Inflammatory macrophage treated with lipopolysaccharide for 1 hour (primary cell): ENCODE measurements around the gene TEX2.
"Not testable (repeated sequence)": the region's sequence is repeated elsewhere in the genome, so short reads cannot be mapped to it uniquely, and the experiment has no call there.

Source experiments
- DNase-seq, 2 donors: peaks; one replicate each; pipeline ENCODE4 v3.0.0-alpha.2; 2020 to 2022

TEX2 gene

DNA sequence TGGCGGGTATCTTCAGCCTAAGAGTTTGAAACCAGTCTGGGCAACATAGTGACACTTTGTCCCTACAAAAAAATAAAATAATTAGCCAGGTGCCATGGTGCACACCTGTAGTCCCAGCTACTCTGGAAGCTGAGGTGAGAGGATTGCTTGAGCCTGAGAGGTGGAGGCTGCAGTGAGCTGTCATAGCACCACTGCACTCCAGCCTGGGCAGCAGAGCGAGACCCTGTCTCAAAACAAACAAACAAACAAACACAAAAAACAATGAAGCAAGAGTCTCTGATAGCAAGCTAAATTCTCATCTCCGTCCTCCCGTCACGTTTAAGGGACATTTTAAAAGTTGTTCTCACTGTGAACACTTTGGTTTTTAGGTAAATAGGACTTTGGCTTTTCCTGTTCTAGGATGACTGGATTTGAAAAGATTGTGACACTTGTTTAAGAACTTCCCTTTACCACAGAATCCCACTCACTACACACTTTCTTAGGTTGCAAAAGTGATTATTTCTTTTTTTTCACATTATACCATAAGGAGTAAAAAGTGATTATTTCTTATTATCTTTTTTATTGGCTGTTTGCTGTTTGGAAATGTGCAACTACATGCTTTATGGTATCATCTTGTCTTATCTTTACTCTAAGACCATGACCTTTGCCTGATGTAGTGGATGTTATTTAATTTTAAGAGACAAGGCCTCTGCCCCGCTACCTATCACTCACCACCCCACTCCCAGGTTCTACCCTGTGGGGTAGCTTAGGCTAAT lies 128.7 kb downstream of the TEX2 start:
- DNase-seq, result no peak

DNA sequence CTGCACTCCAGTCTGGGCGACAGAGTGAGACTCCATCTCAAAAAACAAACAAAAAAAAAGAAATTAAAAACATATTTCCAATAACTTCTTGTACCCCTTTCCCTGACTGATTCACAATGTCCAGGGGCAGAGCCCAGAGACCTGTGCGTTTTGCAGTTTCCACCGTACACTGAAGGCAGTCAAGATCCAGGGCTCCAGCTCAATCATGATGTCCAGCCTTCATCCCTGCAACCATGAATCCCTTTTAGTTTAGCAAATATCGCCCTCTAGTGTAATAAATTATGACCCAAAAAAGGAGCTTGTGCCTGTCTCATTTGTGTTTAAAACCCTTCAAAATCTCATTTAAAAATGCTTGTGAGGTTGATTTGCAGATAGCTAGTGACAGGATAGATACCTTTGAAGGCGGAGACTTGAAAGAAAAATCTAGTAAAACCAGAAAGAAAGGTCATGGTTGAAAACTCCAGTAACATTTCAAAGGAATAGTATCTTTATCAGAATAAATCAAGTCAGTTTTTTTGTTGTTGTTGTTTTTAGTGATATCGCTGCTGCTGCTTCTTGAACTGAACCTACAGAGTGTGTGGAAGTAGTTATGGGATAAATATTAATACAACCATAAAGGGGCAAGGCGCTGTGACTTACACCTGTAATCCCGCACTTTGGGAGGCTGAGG lies 129.4 kb downstream of the TEX2 start:
- DNase-seq, result peak; percentile 56 to 91

DNA sequence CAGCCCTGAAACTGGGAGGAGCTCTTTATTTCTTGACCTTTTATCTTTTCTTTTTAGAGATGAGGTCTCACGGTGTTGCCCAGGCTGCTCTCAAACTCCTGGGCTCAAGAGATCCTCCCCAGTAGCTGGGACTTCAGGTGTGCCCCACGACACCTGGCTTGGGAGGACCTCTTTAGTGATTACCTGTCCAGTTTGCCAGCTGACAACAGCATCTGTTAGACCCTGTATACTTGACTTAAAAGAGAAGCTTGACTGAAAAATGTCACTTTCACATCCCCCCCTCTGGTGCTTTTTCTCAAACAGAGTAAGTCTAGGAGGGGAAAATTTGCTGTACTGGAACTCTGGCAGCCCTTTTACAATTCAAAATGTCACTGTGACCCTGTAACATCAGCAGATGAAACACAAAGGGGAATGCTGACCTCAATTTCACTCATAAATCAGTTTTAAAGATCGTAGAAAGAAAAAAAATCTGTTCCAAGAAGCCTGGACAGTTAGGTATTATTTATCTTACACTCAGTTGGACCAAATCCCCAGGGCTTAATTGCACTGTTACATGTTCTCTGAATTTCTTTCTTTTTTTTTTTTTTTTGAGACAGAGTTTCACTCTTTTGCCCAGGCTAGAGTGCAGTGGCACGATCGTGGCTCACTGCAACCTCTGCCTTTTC lies 131.3 kb downstream of the TEX2 start:
- DNase-seq, result no peak

DNA sequence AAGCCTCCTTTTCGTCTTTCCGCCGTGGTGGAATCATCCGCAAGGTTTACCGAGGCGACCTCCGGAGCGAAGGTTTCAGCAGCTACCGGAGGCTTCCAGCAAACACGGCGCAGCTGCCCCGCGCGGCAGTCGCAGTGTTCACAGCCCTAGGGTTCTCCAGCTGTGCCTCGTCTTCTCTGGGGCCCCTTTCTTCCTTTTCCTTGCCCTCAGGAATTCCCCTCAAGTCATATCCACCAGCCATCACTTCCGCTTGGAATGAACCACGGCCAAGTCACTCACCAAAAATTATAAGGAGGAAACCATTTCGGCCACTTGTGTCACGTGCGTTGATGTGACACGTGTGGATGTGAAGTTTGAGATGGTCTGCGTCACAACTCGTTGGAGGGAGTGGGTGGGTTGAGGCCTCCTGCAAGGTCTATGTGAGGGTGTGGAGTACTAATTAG lies 132.5 kb downstream of the TEX2 start:
- peak; percentile 90 to 92 for DNase-seq

DNA sequence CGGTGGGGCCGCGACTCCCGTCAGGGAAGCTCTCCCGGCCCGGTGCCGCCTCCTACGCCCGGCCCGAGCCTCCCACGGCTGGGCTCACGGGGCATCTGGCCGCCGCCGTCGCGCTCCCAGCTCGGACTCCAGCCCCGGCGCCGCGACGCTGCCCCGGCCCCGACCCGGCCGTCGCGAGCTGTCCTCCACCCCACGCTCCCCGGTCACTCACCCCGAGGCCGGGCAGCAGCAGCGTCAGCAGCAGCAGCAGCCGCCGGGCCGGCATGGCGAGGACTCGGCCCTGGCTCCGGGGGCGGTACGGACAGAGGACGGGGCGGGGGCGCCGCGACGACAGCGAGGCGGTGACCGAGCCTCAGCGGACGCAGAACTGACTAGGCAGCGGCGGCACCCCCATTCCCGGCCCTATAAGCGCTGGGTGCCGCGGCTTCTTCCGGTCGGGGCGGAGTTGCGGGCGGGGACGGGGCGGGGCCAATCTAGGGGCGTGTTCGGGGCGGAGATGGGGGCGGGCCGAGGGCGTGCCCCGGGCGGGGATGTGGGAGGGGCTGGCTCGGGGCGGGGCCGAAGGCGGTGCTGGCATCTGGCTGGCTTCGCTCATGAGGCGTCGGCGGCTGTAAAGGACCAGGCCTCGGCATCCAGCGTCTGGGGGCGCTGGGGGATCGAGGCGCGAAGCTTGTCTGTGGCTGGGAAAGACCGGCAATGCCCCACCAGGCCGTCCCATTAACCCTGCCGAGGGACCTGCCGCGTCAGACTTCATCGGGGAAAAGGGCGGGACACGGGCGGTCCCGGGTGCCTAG lies 133.1 kb downstream of the TEX2 start, which contains the start of gene ERN1:
ERN1 (minus strand) TSS at position 380 of the 794 bp plus-strand sequence; CDS start at position 265, 115 bp downstream.
- peak; percentile 89 to 96 for DNase-seq

DNA sequence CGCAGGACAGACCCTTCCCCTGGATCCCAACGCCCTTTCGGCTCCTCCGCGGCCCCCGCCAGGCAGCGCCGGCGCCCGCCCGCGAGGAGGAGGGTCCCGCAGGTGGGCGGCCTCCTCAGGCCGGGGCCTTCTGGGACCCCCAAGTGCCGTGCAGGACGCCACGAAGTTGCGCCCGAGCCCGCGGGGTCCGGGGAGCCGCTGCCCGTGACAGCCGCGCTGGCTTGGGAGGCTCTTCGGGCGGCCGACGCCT lies 133.6 kb downstream of the TEX2 start:
- no peak for DNase-seq

DNA sequence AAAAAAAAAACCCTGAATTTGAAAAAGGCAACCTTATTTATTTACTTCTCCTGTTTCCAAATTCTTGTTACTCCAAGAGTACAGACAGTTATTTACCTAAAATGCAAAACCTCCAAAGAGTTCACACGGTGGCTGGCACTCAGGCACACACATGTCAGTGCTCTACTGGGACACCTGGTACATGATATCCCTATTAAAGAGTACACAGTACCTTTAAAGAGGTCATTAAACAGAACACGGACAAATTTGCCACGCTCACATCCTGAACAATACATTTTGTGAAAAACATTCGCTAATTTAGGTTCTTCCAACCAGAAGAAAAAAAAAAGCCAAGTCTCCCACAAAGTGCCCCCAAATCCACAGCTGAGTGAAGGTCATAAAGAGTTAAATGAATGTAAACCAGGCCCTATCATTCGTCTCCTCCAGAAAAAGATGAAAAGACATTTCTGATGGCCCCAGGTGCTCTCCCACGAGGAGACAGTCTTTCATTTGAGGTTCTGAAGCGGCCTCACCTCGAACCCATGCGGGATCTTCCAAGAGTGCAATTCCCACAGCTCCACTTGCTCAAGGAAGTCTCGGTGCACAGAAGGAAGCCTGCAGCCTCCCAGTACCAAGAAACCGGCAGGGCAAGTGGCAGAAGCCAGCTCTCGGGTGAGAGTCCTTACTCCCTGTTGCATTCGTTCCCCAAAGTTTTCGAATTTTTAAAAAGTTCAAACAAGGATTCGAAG lies 134.1 kb downstream of the TEX2 start:
- peak in 1 of 2 donors; percentile 42 for DNase-seq

DNA sequence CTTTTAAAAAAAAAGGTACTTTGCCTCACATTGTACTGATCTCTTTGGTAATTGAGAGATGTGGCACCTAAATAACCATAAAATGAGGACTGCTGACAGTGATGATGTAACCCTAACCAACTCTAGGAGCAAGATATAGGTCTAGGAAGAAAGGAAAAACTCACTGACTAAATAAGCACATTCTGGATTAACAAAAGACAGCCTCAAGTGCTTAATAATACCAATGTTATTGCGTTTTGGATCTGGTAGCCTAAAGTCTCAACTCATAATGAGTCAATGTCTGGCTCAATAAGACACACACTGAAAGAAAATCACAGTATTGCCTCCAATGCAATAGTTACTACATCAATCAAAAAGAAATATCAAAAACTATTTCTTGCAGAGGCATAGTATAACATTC lies 136.1 kb downstream of the TEX2 start:
- peak in 1 of 2 donors; percentile 18 for DNase-seq

DNA sequence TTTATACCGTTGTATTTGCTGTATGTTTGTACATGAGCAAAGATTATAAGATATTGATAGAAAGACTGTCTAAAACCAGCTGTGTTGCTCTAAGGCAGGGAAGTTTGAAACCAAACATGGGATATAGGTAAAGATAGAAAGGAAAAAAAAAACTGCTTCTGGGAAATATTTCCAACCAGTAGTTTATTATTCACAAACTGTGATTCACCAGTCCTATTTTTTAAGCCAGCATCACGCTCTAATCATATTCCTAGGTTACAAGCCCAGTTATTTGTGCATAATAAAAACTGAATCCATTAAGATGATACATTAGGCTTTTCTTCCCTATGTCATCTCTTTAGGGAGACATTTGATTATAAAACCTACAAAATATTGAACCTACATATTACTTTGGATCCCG lies 137.1 kb downstream of the TEX2 start:
- DNase-seq, result no peak

DNA sequence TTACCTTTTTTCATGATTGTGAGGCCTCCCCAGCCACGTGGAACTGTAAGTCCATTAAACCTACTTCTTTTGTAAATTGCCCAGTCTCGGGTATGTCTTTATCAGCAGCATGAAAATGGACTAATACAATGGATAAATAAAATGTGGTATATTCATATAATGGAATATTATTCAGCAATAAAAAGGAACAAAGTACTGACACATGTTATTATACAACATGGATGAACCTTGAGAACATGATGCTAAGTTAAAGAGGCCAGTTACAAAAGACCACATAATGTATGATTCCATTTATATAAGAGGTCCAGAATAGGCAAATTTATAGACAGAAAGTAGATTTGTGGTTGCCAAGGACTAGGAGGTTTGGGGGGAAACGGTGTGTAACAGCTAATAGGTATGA lies 138.5 kb downstream of the TEX2 start:
- no peak for DNase-seq

DNA sequence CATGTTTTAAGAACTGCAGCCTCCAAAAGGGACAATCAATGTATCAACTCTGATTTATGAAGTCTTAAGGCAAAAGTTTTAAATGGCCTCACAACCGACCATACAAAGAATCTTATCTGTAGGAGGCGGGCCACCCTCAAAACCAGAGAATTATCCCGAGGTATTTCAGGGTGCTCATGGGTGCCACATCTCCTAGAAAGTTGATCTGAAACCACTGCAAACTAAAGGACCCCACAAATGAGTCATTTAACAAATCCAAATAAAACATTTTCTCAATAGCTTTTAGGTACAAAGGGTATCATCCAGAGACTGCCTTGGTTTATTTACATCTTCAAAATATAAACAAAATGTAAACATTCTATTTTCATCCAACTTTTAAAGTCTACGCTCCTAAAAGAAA lies 139.9 kb downstream of the TEX2 start:
- DNase-seq, result no peak

DNA sequence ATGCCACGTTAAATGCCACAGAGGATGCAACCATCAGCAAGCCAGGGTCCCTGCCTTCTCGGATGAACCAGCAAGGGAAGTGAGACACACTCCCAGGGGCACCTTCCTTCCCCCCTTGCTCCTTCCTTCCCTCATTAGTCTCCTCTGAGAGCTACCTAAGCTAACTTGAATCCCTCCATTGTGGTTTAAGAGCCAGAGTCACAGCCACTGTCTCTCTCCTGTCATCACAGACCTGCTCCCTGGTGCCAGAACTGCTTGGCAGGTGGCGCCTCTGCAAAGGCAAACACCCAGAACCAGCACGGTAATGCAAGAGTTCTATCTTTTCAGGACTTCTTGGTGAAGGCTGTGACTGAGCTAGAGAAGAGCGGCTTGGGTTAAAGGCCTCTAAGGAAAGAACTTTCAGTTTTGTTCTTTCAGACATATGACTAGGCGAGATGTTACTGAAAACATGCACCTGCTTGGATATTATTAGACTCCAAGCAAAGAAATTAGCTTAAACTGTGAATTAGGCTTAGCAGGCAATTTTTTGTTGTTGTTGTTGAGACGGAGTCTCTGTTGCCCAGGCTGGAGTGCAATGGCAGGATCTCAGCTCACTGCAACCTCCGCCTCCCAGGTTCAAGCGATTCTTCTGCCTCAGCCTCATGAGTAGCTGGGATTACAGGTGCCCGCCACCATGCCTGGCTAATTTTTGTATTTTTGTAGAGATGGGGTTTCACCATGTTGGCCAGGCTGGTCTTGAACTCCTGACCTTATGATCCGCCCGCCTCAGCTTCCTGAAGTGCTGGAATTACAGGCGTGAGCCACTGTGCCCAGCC lies 141.9 kb downstream of the TEX2 start:
- DNase-seq, result not testable (repeated sequence)

DNA sequence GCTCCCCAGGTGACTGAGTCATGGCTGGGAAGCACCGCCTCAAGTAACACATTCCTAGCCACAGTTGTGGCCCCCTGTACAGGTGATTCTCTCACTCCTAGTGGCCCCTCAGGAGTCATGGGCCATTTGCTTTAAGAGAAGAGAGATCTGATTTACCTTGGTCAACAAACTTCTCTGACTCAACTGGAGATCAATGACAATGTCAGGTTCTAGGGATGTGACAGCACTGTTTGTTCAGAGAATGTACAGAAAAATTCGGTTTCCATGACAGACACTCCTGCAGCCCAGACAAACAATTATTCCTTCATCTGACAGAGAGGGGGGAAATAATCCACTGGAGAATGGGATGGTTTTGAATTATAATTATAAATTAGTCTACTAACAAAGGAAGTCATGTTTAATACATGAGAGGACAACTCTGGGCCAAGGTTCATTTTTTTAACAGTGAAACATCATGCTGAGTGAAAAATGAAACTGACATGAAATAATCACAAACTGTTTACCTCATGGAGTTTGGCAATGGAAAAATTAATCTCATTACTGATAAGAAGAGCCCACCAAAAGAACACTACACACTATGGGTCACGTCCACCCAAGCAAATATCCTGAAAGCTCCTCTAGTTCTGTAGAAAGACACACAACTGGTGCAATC lies 142.8 kb downstream of the TEX2 start:
- no peak for DNase-seq

DNA sequence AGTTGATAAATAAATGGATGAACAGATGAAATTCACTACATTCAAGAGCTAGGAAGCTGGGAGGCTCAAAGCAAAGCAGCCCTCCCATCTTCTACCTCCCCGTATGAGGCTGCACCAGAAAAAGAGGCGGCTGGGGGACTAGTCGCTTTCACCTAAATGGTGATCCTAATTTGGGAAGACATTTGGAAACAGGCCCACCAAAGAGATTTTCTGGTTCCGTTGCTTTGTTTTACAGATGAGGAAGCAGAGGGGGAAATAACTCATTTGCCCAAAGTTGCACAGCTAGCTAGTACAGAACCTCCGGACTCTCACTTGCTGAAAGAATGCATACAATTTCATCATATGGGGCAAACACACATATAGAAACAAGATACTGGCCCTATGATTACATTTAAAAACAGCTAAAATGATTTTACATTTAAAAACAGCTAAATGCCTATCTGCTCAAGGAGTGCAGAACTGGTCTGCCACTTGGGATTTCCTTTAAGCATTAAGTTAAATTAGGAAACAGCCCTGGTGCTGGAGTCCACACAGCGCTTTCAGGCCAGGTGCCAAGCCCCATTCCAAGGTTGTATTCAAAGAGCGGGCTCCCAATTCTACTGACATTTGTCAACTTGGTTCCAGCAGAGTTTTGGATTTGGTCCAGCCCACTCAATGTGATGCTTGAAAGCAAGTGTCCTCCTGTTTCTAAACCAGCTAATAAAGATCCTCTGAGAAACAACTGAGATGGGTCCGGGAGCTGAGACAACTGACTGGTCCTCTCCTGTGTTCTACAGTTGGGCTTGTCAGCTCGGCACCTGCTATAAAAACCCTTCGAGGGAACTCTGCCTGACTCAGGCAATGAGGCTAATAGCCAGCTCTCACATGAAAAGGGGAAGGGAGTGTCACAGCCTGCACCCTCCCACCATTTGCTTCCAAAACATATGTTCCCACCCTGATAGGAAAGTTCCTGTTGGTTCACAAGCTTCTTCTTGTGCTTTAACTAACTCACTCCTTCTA lies 144.8 kb downstream of the TEX2 start:
- peak; percentile 83 to 88 for DNase-seq

DNA sequence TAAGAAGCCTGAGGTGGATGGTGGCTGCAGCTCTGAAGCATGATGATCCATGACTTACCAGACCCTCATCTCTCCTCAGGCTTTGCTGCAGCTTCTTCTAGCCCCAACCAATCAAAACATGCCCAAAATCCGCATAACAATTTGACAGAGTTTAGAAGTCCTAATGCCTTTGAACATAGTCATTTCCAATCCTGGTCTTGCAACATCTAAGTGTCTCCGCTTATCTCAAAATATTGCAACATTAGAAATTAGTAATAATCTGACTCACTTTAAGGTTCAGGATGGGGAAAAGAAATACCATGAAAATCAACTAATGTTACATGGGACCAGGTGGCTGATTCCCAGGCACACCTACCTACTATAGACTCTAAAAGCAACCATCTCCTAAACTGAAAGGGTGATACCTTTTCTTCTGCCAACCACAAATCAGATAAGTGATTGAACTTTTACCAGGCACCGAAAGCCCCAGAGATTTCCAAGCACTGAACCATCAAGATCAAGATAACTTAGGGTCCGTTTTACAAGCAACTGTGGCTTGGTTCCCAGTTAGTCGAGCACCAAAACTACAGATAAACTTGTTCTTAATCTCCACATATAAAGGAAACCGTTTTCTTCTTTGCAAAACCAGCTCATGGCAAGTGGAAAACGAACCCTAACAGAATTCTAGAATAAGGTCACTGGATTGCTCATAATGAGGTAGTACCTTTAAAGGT lies 147.1 kb downstream of the TEX2 start:
- peak; percentile 30 to 63 for DNase-seq

DNA sequence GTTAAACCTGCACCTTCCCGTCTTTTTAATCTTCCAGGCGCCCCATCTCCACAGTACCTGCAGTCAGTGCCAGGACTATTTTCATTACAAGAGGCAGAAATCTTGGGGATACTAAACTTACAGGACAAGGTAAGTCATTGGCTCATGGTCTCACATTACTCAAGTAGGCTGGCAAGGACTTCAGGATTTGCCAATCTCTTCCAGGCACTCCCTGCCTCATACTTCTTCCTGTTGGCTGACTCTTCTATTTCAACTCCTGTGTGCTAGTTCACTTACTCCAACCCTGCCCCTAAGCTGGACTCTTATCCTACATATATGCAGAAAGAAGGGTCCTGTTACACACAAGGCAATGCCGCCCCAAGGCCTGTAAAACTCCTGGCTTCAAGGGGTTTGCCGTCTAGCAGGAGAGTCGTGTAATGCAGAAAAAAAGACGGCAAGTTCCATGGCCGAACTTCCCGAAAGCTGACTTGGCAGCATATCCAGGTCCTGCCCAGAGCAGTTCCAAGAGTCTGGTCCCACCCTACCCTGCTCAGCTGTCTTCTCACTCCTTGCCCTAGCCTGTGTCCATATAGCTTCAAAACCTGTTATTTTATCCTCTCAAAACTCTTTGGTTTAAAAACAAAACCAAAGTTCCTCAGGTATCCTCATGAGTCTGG lies 147.9 kb downstream of the TEX2 start:
- no peak for DNase-seq

DNA sequence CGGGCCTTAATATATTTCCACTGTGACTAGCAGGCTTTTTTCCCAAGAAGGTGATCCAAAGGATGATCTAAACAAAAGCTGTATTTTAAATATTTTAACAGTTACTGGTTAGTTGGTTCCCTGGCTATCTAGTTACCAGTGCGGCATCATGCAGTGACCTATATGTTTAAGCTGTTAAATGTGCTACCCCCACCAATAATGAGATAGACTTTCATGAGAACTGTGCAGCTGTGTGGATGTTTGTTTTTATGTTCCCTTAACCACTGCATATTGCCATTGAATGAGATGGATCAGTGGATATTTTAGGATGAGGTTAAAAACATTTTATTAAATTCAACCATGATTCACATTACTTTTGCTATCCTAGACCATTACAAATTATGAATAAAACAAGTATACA lies 150.1 kb downstream of the TEX2 start:
- DNase-seq, result no peak

DNA sequence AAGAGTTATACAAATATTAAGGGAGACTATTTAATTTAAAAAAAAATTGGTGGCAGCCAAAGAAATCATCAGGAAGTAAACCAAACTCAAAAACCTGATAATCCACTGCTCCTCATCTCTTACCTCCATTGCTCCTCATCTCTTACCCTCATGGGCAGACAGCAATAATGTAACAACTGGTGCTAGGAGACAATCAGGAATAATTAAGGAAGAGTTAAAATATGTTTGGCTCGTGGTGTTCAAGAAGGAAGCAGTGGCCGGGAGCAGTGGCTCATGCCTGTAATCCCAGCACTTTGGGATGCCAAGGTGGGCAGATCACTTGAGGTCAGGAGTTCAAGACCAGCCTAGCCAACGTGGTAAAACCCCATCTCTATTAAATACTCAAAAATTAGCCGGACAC lies 151.2 kb downstream of the TEX2 start:
- no peak for DNase-seq
